Esophagus muscularis mucosa (tissue), 4 donors: ENCODE data around the gene EIF2B1. TPM values are rescaled to one million over a fixed set of nuclear protein-coding genes. Genes with fewer than 3 reads are reported as not detected.

Experiments
- DNase-seq: peaks from one replicate; pipeline ENCODE4 v3.0.0-alpha.2; 2017; ENCODE audit errors: extremely low spot score
- H3K27ac ChIP-seq, 4 donors: fragments of 200-600 bp; sonication (generic); replicated peaks in 1 of 4; 1 replicate in 3 of 4; 2 replicates in 1 of 4; pipeline ENCODE4 v1.5.1; 2016 to 2019; ENCODE audit warnings: mild to moderate bottlenecking in 1 of 4
- H3K27me3 ChIP-seq, 4 donors: fragments of 200-600 bp; sonication (generic); one replicate each; pipeline versions ENCODE4 v1.5.1 to v1.6.0; 2016 to 2019
- H3K36me3 ChIP-seq, 4 donors: fragments of 200-600 bp; sonication (generic); one replicate each; pipeline ENCODE4 v1.5.1; 2016 to 2019
- H3K4me1 ChIP-seq, 4 donors: fragments of 200-600 bp; sonication (generic); one replicate each; pipeline ENCODE4 v1.5.1; 2016 to 2019
- H3K4me3 ChIP-seq, 4 donors: fragments of 200-600 bp; sonication (generic); 1 replicate in 2 of 4; 2 replicates in 2 of 4; pipeline ENCODE4 v1.5.1; 2016 to 2019; ENCODE audit warnings: mild to moderate bottlenecking in 4 of 4, moderate library complexity in 1 of 4
- H3K9me3 ChIP-seq, 4 donors: fragments of 200-600 bp; sonication (generic); 1 replicate in 3 of 4; 2 replicates in 1 of 4; pipeline ENCODE4 v1.5.1; 2016 to 2019
- CTCF ChIP-seq, 3 experiments: fragments of 200-600 bp in 2 of 3; fragments of 450-650 bp in 1 of 3; sonication (generic) in 2 of 3; IDR thresholded peaks; one replicate each; pipeline ENCODE4 v1.5.1; 2017 to 2019; ENCODE audit warnings: antibody characterized with exemption in 3 of 3, mild to moderate bottlenecking in 2 of 3, moderate library complexity in 1 of 3
- EP300 ChIP-seq: sonication (generic); formaldehyde crosslinking; IDR thresholded peaks from one replicate; pipeline ENCODE4 v1.6.1; 2017; ENCODE audit warnings: antibody characterized with exemption
- POLR2A ChIP-seq: fragments of 450-650 bp; IDR thresholded peaks from one replicate; pipeline ENCODE4 v1.6.1; 2017; ENCODE audit warnings: antibody characterized with exemption, moderate library complexity, mild to moderate bottlenecking, low read depth
- POLR2AphosphoS5 ChIP-seq, 2 donors: sonication (generic); formaldehyde crosslinking; IDR thresholded peaks; one replicate each; pipeline ENCODE4 v1.6.1; 2017; ENCODE audit warnings: antibody characterized with exemption in 2 of 2
- WGBS: methylation state at CpG from one replicate; pipeline ENCODE4 v1.1.5; 2018; 5-methylcytosine and 5-hydroxymethylcytosine counted together
- intact Hi-C: fragments of 100-400 bp; cut with DNase I; formaldehyde crosslinking; loops from one replicate; pipeline ENCODE4 v1.15.1; 2023
- total RNA-seq, 4 donors: library from RNA; depleted of rRNA; stranded (reverse); fragments of >200 nt; gene quantifications; one replicate each; pipeline versions ENCODE4 v1.1.0 to v1.2.1, GENCODE V29; 2016

Gene EIF2B1
- total RNA-seq, 4 donors from 2014 or later, result 73.7 to 117 (median 94.6) TPM

DNA sequence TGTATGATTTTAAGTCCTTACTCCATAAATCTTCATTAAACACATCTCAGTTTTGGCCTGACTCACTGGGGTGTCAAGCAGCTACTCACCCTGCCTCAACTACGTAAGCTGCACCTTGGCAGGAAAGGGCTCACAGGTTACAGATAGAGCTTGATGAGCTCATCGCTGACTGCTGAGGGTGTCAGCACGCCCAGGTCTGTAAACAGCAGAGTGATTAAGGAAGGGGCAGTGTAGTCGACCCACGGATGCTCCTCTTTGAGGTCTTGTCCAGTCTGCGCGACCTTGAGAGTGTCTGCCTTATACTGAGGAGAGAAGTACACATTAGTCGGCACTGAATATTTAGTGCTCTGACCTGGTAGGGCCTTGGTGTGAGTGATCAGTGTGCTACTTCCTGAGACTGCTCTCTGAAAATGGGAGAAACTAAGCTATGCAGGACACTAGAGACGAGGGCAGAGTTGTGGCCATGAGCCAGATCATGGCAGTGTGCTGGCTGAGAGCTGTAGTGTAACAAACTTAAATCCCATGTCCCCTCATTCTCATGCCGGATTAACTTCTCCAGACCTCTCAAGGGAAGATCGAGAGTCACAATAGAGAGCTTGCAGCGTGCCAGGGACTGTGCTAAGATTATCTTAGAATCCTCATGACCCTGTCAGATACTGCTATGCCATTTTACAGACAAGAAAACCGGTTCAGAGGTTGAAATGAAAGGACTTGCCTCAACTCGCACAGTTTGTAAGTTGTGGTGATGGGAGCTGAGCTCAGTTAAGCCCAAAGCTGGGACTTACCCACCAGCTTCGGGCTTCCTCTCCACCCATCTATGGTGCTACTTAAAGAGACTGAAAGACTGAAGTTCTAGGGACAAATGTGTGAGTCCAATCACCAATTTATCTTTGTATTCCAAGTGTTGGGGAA lies 11.6 kb downstream of the EIF2B1 start:
- peaks cover 0 to 5% (median 2%) of the 10 kb centered on the region in 4 donors for H3K4me1 ChIP-seq
- H3K4me3 ChIP-seq, result no peak overlapping the region
- H3K27ac ChIP-seq, result no peak overlapping the region
- peaks cover 85 to 99% (median 91%) of the 10 kb centered on the region in 4 donors for H3K36me3 ChIP-seq
- no peaks in the 10 kb centered on the region for H3K9me3 ChIP-seq
- WGBS, result 83% methylated on average over 13 of the region's 15 CpGs
- intact Hi-C loops, result no loop called here
- no peak for DNase-seq
- TF ChIP-seq EP300 (no peak), CTCF (IDR thresholded peaks at IDR 0.05) (no peak), POLR2A (no peak), POLR2AphosphoS5 (IDR thresholded peaks at IDR 0.05) (no peak)
- no peaks in the 10 kb centered on the region for H3K27me3 ChIP-seq

GRCh38 chr12:123621101-123621500 lies 12.4 kb downstream of the EIF2B1 start:
- peaks cover 85 to 99% (median 92%) of the 10 kb centered on the region in 4 donors for H3K36me3 ChIP-seq
- H3K9me3 ChIP-seq, result no peaks in the 10 kb centered on the region
- DNase-seq, result no peak
- peaks cover 0 to 5% (median 2%) of the 10 kb centered on the region in 4 donors for H3K4me1 ChIP-seq
- 78% methylated on average over 8 of the region's 8 CpGs for WGBS
- no peak overlapping the region for H3K4me3 ChIP-seq
- no peak overlapping the region for H3K27ac ChIP-seq
- TF ChIP-seq POLR2AphosphoS5 (IDR thresholded peaks at IDR 0.05) (no peak), EP300 (no peak), POLR2A (no peak), CTCF (IDR thresholded peaks at IDR 0.05) (no peak)
- intact Hi-C loops, result no loop called here
- H3K27me3 ChIP-seq, result no peaks in the 10 kb centered on the region

DNA sequence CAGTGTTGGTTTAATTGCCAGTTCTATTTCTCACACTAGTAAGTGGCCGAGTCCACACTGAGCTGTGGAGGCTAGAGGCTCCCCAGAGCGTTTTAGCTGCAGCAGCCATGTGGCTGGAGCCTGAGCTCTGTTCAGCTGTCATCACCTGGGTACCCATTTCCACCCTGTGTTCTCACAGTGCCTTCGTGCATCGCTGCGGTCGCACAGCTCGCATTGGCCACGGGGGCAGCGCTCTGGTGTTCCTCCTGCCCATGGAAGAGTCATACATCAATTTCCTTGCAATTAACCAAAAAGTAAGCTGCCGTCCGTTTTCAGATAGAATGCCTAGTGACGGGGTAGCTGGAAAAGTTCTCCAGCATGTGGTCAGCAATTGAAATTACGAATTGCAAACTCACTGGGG lies 15.9 kb downstream of the EIF2B1 start:
- H3K36me3 ChIP-seq, result peaks cover 79 to 100% (median 92%) of the 10 kb centered on the region in 4 donors
- TF ChIP-seq CTCF (IDR thresholded peaks at IDR 0.05) (no peak), POLR2AphosphoS5 (IDR thresholded peaks at IDR 0.05) (no peak), EP300 (no peak), POLR2A (no peak)
- peaks cover 0 to 5% (median 2%) of the 10 kb centered on the region in 4 donors for H3K4me1 ChIP-seq
- intact Hi-C loops, result no loop called here
- no peak overlapping the region for H3K27ac ChIP-seq
- H3K9me3 ChIP-seq, result no peaks in the 10 kb centered on the region
- DNase-seq, result no peak
- H3K27me3 ChIP-seq, result no peaks in the 10 kb centered on the region
- WGBS, result 93% methylated on average over 13 of the region's 13 CpGs
- no peak overlapping the region for H3K4me3 ChIP-seq

- TF ChIP-seq POLR2A, result no peak
- no peak for TF ChIP-seq POLR2AphosphoS5 (IDR thresholded peaks at IDR 0.05)
- no peak for TF ChIP-seq CTCF (IDR thresholded peaks at IDR 0.05)
- no peak for TF ChIP-seq EP300
- H3K36me3 ChIP-seq, result peaks cover 74 to 100% (median 92%) of the 10 kb centered on the region in 4 donors
- 91% methylated on average over 3 of the region's 3 CpGs for WGBS
These were observed 16.3 kb downstream of the EIF2B1 start for GRCh38 chr12:123617144-123617543.

More at GRCh38 chr12:123617144-123617543, 16.3 kb downstream of the EIF2B1 start:
- Histone ChIP-seq H3K27ac (no peak overlapping the region), H3K4me3 (no peak overlapping the region), H3K27me3 (no peaks in the 10 kb centered on the region), H3K9me3 (no peaks in the 10 kb centered on the region), H3K4me1 (peaks cover 0 to 5% (median 2%) of the 10 kb centered on the region in 4 donors)
- intact Hi-C loops, result no loop called here
- no peak for DNase-seq
